ENCODE data around the gene DUS1L.

Gene DUS1L

GRCh38 chr17:82023447-82024241, 42.0 kb downstream of the DUS1L start:
- no peak for DNase-seq

GRCh38 chr17:82022981-82023446, 42.6 kb downstream of the DUS1L start, which contains the start of gene LRRC45:
TSS of gene LRRC45 (plus strand) at chr17:82023305. CDS start at chr17:82023644, 339 bp downstream.
- DNase-seq, result peak; percentile 100

GRCh38 chr17:82022310-82022980, 43.2 kb downstream of the DUS1L start, which contains the start of gene CENPX:
TSS of gene CENPX (minus strand) at chr17:82022878. CDS start at chr17:82022861, 17 bp downstream.
- DNase-seq, result no peak

GRCh38 chr17:82021900-82022309, 43.7 kb downstream of the DUS1L start:
- no peak for DNase-seq

- DNase-seq, result peak; percentile 71
Observed at GRCh38 chr17:82021107-82021899, 44.3 kb downstream of the DUS1L start.

GRCh38 chr17:82020572-82021106, 45.0 kb downstream of the DUS1L start:
- no peak for DNase-seq

GRCh38 chr17:82019690-82020571, 45.7 kb downstream of the DUS1L start:
- DNase-seq, result peak; percentile 39

GRCh38 chr17:82018989-82019689, 46.5 kb downstream of the DUS1L start:
- no peak for DNase-seq

GRCh38 chr17:82018152-82018988, 47.2 kb downstream of the DUS1L start:
- no peak for DNase-seq

GRCh38 chr17:82017612-82018151, 47.9 kb downstream of the DUS1L start:
- DNase-seq, result no peak

GRCh38 chr17:82016875-82017459, 48.6 kb downstream of the DUS1L start:
- DNase-seq, result no peak

- DNase-seq, result no peak
Observed at GRCh38 chr17:82016061-82016874, 49.3 kb downstream of the DUS1L start.

- DNase-seq, result no peak
Observed at GRCh38 chr17:82015311-82015971, 50.2 kb downstream of the DUS1L start.

GRCh38 chr17:82014971-82015310, 50.7 kb downstream of the DUS1L start:
- no peak for DNase-seq

- DNase-seq, result peak; percentile 22
Observed at GRCh38 chr17:82014432-82014831, 51.2 kb downstream of the DUS1L start.

- DNase-seq, result no peak
Observed at GRCh38 chr17:82013772-82014321, 51.8 kb downstream of the DUS1L start.

GRCh38 chr17:82013341-82013740, 52.3 kb downstream of the DUS1L start:
- no peak for DNase-seq

Measured in fibroblast of skin of scalp (primary cell).